Ishikawa (cell line): Measurements from ENCODE around the gene REN.

ENCODE experiments used
- CEBPB ChIP-seq: IDR thresholded peaks from 2 replicates; pipeline ENCODE4 v1.6.1; 2012
- CREB1 ChIP-seq: IDR thresholded peaks from 2 replicates; pipeline ENCODE4 v1.6.1; 2012; ENCODE audit warnings: low read depth
- EGR1 ChIP-seq: IDR thresholded peaks from 2 replicates; pipeline ENCODE4 v1.6.1; 2012
- EP300 ChIP-seq: IDR thresholded peaks from 2 replicates; pipeline ENCODE4 v1.6.1; 2012; ENCODE audit warnings: borderline replicate concordance
- FOXM1 ChIP-seq: IDR thresholded peaks from 2 replicates; pipeline ENCODE4 v1.6.1; 2012; ENCODE audit warnings: low read depth, borderline replicate concordance
- NFIC ChIP-seq: IDR thresholded peaks from 2 replicates; pipeline ENCODE4 v1.6.1; 2012
- RAD21 ChIP-seq: IDR thresholded peaks from 2 replicates; pipeline ENCODE4 v1.6.1; 2012; ENCODE audit warnings: low read depth
- TAF1 ChIP-seq: IDR thresholded peaks from 2 replicates; pipeline ENCODE4 v1.6.1; 2012; ENCODE audit warnings: low read depth, mild to moderate bottlenecking
- TCF12 ChIP-seq: IDR thresholded peaks from 2 replicates; pipeline ENCODE4 v1.6.1; 2012; ENCODE audit warnings: low read depth
- TEAD4 ChIP-seq: IDR thresholded peaks from 2 replicates; pipeline ENCODE4 v1.6.1; 2012
- YY1 ChIP-seq: IDR thresholded peaks from 2 replicates; pipeline ENCODE4 v1.6.1; 2012; ENCODE audit warnings: low read depth
- ZBTB7A ChIP-seq: IDR thresholded peaks from 2 replicates; pipeline ENCODE4 v1.6.1; 2012; ENCODE audit warnings: low read depth
- TF ChIP-seq, protein P1 (sequence below): IDR thresholded peaks from 2 replicates; pipeline ENCODE4 v1.6.1; 2012
- TF ChIP-seq, protein P2 (sequence below): IDR thresholded peaks from 2 replicates; pipeline ENCODE4 v1.6.1; 2012; ENCODE audit warnings: low read depth, mild to moderate bottlenecking
- TF ChIP-seq, protein P3 (sequence below): IDR thresholded peaks from 2 replicates; pipeline ENCODE4 v1.6.1; 2012

The REN gene

DNA sequence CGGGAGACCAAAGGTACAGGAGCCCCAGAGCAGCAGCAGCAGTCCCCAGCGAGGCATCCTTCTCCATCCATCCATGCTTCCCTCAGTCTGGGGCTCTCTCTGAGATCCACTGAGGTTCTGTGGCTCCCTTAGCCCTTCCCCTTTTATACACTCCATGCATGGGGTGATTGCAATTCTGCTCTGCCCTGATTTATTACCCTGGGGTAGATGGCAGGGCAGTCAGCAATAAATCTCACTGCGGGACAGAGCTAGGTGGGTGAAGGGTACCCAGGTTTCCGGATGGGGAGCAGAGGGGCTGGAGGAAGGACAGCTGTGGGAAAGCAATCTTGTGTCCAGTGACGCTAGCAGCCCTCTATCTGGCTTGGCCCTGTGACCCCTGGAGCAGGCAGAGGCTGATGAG is at the start of gene REN:
Gene REN (minus strand): TSS at position 119 of the 400 bp plus-strand sequence. CDS start 44 bp downstream, at position 75.
- TF ChIP-seq CREB1 (no peak), TCF12 (no peak), ZBTB7A (no peak), RAD21 (no peak), TAF1 (no peak), TEAD4 (no peak), EGR1 (no peak), YY1 (no peak), CEBPB (no peak), NFIC (no peak), EP300 (no peak), FOXM1 (no peak)
- TF ChIP-seq, protein P1, sequence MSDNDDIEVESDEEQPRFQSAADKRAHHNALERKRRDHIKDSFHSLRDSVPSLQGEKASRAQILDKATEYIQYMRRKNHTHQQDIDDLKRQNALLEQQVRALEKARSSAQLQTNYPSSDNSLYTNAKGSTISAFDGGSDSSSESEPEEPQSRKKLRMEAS, result no peak
- TF ChIP-seq, protein P2, sequence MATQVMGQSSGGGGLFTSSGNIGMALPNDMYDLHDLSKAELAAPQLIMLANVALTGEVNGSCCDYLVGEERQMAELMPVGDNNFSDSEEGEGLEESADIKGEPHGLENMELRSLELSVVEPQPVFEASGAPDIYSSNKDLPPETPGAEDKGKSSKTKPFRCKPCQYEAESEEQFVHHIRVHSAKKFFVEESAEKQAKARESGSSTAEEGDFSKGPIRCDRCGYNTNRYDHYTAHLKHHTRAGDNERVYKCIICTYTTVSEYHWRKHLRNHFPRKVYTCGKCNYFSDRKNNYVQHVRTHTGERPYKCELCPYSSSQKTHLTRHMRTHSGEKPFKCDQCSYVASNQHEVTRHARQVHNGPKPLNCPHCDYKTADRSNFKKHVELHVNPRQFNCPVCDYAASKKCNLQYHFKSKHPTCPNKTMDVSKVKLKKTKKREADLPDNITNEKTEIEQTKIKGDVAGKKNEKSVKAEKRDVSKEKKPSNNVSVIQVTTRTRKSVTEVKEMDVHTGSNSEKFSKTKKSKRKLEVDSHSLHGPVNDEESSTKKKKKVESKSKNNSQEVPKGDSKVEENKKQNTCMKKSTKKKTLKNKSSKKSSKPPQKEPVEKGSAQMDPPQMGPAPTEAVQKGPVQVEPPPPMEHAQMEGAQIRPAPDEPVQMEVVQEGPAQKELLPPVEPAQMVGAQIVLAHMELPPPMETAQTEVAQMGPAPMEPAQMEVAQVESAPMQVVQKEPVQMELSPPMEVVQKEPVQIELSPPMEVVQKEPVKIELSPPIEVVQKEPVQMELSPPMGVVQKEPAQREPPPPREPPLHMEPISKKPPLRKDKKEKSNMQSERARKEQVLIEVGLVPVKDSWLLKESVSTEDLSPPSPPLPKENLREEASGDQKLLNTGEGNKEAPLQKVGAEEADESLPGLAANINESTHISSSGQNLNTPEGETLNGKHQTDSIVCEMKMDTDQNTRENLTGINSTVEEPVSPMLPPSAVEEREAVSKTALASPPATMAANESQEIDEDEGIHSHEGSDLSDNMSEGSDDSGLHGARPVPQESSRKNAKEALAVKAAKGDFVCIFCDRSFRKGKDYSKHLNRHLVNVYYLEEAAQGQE, result no peak
- TF ChIP-seq, protein P3, sequence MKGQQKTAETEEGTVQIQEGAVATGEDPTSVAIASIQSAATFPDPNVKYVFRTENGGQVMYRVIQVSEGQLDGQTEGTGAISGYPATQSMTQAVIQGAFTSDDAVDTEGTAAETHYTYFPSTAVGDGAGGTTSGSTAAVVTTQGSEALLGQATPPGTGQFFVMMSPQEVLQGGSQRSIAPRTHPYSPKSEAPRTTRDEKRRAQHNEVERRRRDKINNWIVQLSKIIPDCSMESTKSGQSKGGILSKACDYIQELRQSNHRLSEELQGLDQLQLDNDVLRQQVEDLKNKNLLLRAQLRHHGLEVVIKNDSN, result no peak

- TF ChIP-seq EGR1 (peak; percentile 88), CEBPB (peak; percentile 70), EP300 (no peak), RAD21 (peak; percentile 37; the same call in 1 of the 2 replicates)
- TF ChIP-seq, protein P2, result no peak
- TF ChIP-seq, protein P1, result peak; percentile 94
Measured at GRCh38 chr1:204213668-204214662, 47.8 kb upstream of the REN start, which contains the start of gene GOLT1A. TSS of gene GOLT1A (minus strand) at chr1:204213988. CDS start at chr1:204213906, 82 bp downstream.

GRCh38 chr1:204212715-204213114 is 46.6 kb upstream of the REN start:
- TF ChIP-seq, protein P1, result no peak
- TF ChIP-seq CREB1 (no peak), TCF12 (no peak), YY1 (no peak), EGR1 (no peak), EP300 (no peak), FOXM1 (no peak), RAD21 (no peak), ZBTB7A (no peak), TAF1 (no peak), TEAD4 (no peak), NFIC (no peak), CEBPB (no peak)
- TF ChIP-seq, protein P2, result no peak
- TF ChIP-seq, protein P3, result no peak

- TF ChIP-seq RAD21 (no peak), TEAD4 (no peak), FOXM1 (no peak), NFIC (no peak), CEBPB (no peak), EP300 (no peak), EGR1 (no peak), CREB1 (no peak)
- TF ChIP-seq, protein P2, result no peak
- TF ChIP-seq, protein P3, result no peak
Measured at GRCh38 chr1:204211046-204211445, 44.9 kb upstream of the REN start.
